Measurements from ENCODE around the gene KCNJ5. TPM values are rescaled to one million over a fixed set of nuclear protein-coding genes. Genes with fewer than 3 reads are reported as not detected.

KCNJ5 gene
- total RNA-seq, 2 experiments from 2014 or later, result not detected

DNA sequence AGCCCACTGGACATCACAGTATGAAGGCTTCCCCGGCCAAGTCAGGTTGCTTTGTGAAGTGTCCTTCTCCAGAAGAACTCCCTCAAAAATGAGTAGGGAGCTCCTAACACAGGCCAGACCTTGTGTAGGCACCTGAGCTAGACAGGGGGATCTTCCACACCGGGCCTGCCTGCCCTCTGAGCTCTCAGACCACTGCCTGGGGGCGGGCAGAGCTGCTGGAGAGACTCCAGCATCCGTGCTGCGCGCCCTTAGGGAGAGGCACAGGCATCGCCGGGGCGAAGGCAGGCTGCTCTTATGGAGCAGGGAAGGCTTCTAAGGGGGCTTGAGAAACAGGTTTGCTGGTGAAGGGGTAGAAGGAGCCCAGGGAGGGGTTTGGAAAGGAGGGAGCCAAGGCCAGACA is 4.4 kb downstream of the KCNJ5 start:
- TF ChIP-seq, protein P1, sequence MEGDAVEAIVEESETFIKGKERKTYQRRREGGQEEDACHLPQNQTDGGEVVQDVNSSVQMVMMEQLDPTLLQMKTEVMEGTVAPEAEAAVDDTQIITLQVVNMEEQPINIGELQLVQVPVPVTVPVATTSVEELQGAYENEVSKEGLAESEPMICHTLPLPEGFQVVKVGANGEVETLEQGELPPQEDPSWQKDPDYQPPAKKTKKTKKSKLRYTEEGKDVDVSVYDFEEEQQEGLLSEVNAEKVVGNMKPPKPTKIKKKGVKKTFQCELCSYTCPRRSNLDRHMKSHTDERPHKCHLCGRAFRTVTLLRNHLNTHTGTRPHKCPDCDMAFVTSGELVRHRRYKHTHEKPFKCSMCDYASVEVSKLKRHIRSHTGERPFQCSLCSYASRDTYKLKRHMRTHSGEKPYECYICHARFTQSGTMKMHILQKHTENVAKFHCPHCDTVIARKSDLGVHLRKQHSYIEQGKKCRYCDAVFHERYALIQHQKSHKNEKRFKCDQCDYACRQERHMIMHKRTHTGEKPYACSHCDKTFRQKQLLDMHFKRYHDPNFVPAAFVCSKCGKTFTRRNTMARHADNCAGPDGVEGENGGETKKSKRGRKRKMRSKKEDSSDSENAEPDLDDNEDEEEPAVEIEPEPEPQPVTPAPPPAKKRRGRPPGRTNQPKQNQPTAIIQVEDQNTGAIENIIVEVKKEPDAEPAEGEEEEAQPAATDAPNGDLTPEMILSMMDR (IDR thresholded peaks at IDR 0.05), result no peak
- Mint-ChIP-seq H3K36me3 (ENCODE audit: low read depth) (no peaks in the 10 kb centered on the region), H3K9me3 (no peaks in the 10 kb centered on the region), H3K4me3 (no peak overlapping the region), H3K27me3 (peaks cover 30% of the 10 kb centered on the region), H3K27ac (no peak overlapping the region), H3K4me1 (ENCODE audit: low read depth) (peaks cover 3% of the 10 kb centered on the region)
- no peak for DNase-seq
- intact Hi-C loops (cut with micrococcal nuclease), result no loop called here
- CTCF ChIA-PET, result interaction anchor here (1.5 kb wide), 1 partner anchor 10 kb away, joined by 6 read pairs; no protein-coding TSS in a partner anchor
- ATAC-seq, result no peak
- POLR2A ChIA-PET, result no interaction called here

DNA sequence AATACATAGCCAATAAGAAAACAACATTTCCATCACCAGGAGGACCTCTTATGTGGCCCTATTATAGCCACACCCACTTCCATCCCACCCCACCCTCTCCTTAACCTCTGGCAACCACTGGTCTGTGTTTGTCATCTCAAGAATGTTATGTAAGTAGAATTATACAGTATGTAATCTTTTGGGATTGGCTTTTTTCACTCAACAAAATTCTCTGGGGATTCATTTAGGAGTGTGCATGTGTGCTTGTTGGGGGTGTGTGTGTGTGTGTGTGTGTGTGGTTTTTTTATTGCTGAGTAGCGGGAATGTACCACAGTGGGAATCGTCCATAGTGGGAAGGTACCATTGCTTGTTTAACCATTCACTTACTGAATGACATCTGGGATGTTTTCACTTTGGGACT is 5.2 kb downstream of the KCNJ5 start:
- Mint-ChIP-seq H3K4me1 (ENCODE audit: low read depth) (no peaks in the 10 kb centered on the region), H3K4me3 (no peak overlapping the region), H3K9me3 (no peaks in the 10 kb centered on the region), H3K27me3 (peaks cover 25% of the 10 kb centered on the region), H3K27ac (no peak overlapping the region), H3K36me3 (ENCODE audit: low read depth) (no peaks in the 10 kb centered on the region)
- CTCF ChIA-PET, result no interaction called here
- intact Hi-C loops (cut with micrococcal nuclease), result no loop called here
- POLR2A ChIA-PET, result no interaction called here
- ATAC-seq (no peak), DNase-seq (no peak)
- TF ChIP-seq, protein P1 (IDR thresholded peaks at IDR 0.05), result no peak

DNA sequence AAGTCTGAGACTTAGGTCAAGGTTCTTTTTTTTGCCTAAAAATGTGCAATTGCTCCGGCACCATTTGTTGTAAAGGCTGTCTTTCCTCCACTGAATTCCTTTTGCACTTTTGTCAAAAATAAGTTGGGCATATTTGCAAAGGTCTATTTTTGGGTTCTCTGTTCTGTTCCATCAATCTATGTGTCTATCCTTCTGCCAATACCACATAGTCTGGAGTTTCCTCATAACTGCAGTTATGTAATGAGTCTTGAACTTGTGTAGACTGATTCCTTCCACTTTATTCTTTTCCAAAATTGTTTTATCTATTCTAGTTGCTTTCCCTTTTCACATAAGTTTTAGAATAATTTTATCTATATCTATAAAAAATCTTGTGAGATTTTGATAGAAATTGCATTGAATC is 6.7 kb downstream of the KCNJ5 start:
- CTCF ChIA-PET, result interaction anchor here (0.7 kb wide), 1 partner anchor 58 kb away, joined by 3 read pairs; no protein-coding TSS in a partner anchor
- H3K27me3 Mint-ChIP-seq, result peaks cover 14% of the 10 kb centered on the region
- no peaks in the 10 kb centered on the region for H3K9me3 Mint-ChIP-seq
- no peak for DNase-seq
- H3K4me3 Mint-ChIP-seq, result no peak overlapping the region
- H3K4me1 Mint-ChIP-seq (ENCODE audit: low read depth), result no peaks in the 10 kb centered on the region
- TF ChIP-seq, protein P1 (IDR thresholded peaks at IDR 0.05), result no peak
- H3K36me3 Mint-ChIP-seq (ENCODE audit: low read depth), result no peaks in the 10 kb centered on the region
- POLR2A ChIA-PET, result no interaction called here
- no peak for ATAC-seq
- H3K27ac Mint-ChIP-seq, result no peak overlapping the region
- intact Hi-C loops (cut with micrococcal nuclease), result no loop called here

DNA sequence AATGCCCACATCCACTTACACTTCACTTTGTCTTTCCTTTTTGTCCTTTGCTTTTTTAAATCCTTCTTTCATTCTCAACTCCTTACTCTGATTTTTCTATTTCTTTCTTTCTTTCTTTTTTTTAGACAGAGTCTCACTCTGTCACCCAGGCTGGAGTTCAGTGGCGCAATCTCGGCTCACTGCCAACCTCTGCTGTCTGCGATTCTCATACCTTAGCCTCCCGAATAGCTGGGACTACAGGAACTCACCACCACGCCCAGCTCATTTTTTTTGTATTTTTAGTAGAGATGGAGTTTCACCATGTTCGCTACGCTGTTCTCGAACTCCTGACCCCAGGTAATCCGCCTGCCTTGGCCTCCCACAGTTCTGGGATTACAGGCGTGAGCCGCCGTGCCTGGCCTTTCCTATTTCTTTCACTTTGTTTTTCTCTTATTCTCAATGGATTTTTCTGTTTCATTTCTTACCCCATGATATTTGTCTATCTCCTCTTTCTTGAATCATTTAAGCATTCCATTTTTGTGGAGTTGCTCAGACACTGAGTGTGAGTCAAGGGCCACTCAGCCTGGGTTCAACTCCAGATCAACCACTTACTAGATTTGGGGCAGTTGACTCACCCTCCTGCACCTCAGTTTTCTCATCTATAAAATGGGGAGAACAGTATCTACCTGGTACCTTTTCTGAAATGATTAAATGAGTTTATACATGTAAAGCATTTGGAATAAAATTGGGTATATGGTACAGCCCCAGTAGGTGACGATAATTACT is 7.6 kb downstream of the KCNJ5 start:
- H3K9me3 Mint-ChIP-seq, result no peaks in the 10 kb centered on the region
- CTCF ChIA-PET, result interaction anchor here (0.7 to 1.0 kb wide), 3 partner anchors 14 to 57 kb away, joined by 3 read pairs; no protein-coding TSS in a partner anchor
- TF ChIP-seq, protein P1 (IDR thresholded peaks at IDR 0.05), result no peak
- intact Hi-C loops (cut with micrococcal nuclease), result no loop called here
- H3K36me3 Mint-ChIP-seq (ENCODE audit: low read depth), result no peaks in the 10 kb centered on the region
- no peak overlapping the region for H3K27ac Mint-ChIP-seq
- H3K4me3 Mint-ChIP-seq, result no peak overlapping the region
- POLR2A ChIA-PET, result no interaction called here
- no peaks in the 10 kb centered on the region for H3K4me1 Mint-ChIP-seq (ENCODE audit: low read depth)
- DNase-seq (no peak), ATAC-seq (no peak)
- peaks cover 12% of the 10 kb centered on the region for H3K27me3 Mint-ChIP-seq

DNA sequence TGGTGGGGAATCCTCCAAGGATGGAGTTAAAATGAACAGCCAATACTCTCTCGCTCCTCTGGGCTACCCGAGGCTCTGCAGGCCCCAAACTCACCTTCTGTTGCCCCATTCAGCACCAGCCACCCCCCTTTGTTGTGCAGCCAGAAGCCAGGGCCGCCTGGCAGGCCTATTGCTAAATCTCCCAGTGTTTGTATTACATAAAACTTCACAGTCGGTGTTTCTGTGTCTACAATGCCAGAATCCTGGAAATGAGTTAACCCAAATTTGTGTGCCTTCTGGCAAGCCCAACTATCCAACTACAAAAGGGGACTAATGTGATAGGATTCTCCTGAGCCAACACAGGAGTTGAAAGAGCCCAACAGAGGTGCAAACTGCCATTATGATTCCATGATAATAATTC is 9.3 kb downstream of the KCNJ5 start:
- H3K4me1 Mint-ChIP-seq (ENCODE audit: low read depth), result peaks cover 4% of the 10 kb centered on the region
- no peaks in the 10 kb centered on the region for H3K9me3 Mint-ChIP-seq
- CTCF ChIA-PET, result interaction anchor here (1.0 kb wide), 1 partner anchor 15 kb away, joined by 4 read pairs; no protein-coding TSS in a partner anchor

More for the DNA sequence above, 9.3 kb downstream of the KCNJ5 start:
- intact Hi-C loops (cut with micrococcal nuclease), result no loop called here
- H3K36me3 Mint-ChIP-seq (ENCODE audit: low read depth), result no peaks in the 10 kb centered on the region
- TF ChIP-seq, protein P1 (IDR thresholded peaks at IDR 0.05), result no peak
- DNase-seq, result no peak
- no peak overlapping the region for H3K27ac Mint-ChIP-seq
- POLR2A ChIA-PET, result no interaction called here
- no peak overlapping the region for H3K4me3 Mint-ChIP-seq
- no peak for ATAC-seq
- peaks cover 14% of the 10 kb centered on the region for H3K27me3 Mint-ChIP-seq

Data from activated CD8-positive, alpha-beta T cell treated with anti-CD3 and anti-CD28 coated beads for 36 hours (primary cell).